ACC112 (cell line): ENCODE measurements around the gene PRDX2.
"Not testable (repeated sequence)": the region's sequence is repeated elsewhere in the genome, so short reads cannot be mapped to it uniquely, and the experiment has no call there.

Experiments used
- H2AFZ ChIP-seq: fragments of 200-600 bp; sonication (generic); one replicate; pipeline ENCODE4 v1.6.0; 2017; ENCODE audit warnings: antibody characterized with exemption, low read length; ENCODE audit not compliant: unreplicated experiment
- H3K27ac ChIP-seq: fragments of 200-600 bp; sonication (generic); 2 replicates; pipeline ENCODE4 v1.5.1; 2014; ENCODE audit warnings: low read depth, mild to moderate bottlenecking, antibody characterized with exemption, low read length, moderate library complexity
- H3K27me3 ChIP-seq: fragments of 200-600 bp; sonication (generic); 2 replicates; pipeline ENCODE4 v1.6.1; 2014; ENCODE audit warnings: mild to moderate bottlenecking, antibody characterized with exemption, low read length, moderate library complexity, mixed read lengths; ENCODE audit not compliant: insufficient read depth
- H3K36me3 ChIP-seq: fragments of 200-600 bp; sonication (generic); 2 replicates; pipeline ENCODE4 v1.6.1; 2016; ENCODE audit warnings: mild to moderate bottlenecking, antibody characterized with exemption, low read length, moderate library complexity, mixed read lengths; ENCODE audit not compliant: insufficient read depth
- H3K4me1 ChIP-seq: fragments of 200-600 bp; sonication (generic); one replicate; pipeline ENCODE4 v1.6.1; 2016; ENCODE audit warnings: low read length, mixed read lengths; ENCODE audit not compliant: insufficient read depth, unreplicated experiment, control insufficient read depth
- H3K4me3 ChIP-seq: fragments of 200-600 bp; sonication (generic); 2 replicates; pipeline ENCODE4 v1.5.1; 2014; ENCODE audit warnings: mild to moderate bottlenecking, low read depth, low read length
- H3K79me2 ChIP-seq: fragments of 200-600 bp; sonication (generic); one replicate; pipeline ENCODE4 v1.6.0; 2016; ENCODE audit warnings: low read length; ENCODE audit not compliant: control insufficient read depth, unreplicated experiment, insufficient read depth

The PRDX2 gene

DNA sequence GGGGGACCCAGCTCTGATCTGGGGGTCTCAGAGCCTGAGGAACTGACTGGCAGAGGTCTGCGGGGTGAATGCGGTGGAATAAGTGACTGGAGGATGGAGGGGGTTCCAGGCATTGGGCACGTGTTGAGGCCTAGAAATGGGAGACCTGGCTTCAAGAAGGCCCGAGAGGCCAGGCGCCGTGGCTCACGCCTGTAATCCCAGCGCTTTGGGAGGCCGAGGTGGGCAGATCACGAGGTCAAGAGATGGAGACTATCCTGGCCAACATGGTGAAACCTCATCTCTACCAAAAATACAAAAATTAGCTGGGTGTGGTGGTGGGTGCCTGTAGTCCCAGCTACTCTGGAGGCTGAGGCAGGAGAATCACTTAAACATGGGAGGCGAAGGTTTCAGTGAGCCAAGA lies 16.2 kb upstream of the PRDX2 start:
- H3K4me3 ChIP-seq, H2AFZ ChIP-seq, H3K36me3 ChIP-seq, H3K4me1 ChIP-seq, H3K79me2 ChIP-seq, H3K27me3 ChIP-seq, H3K27ac ChIP-seq: not testable (repeated sequence)

DNA sequence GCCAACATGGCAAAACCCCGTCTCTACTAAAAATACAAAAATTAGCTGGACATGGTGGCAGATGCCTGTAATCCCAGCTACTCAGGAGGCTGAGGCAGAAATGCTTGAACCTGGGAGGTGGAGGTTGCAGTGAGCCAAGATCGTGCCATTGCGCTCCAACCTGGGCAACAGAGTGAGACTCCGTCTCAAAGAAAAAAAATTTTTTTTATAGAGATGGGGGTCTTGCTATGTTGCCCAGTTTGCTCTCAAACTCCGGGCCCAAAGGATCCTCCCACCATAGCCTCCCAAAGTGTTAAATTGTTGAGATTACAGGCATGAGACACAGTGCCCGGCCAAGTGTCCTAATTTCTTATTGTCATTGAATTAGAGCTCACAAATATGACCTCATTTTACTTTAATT lies 15.6 kb upstream of the PRDX2 start:
- H3K4me1 ChIP-seq, H3K79me2 ChIP-seq, H3K27ac ChIP-seq, H3K4me3 ChIP-seq, H2AFZ ChIP-seq, H3K36me3 ChIP-seq, H3K27me3 ChIP-seq: not testable (repeated sequence)

GRCh38 chr19:12815088-12815487 lies 13.5 kb upstream of the PRDX2 start:
- Histone ChIP-seq H3K27ac (no peak overlapping the region), H3K4me1 (no peaks in the 10 kb centered on the region), H3K36me3 (no peaks in the 10 kb centered on the region), H3K79me2 (no peaks in the 10 kb centered on the region), H3K27me3 (no peaks in the 10 kb centered on the region), H3K4me3 (no peak overlapping the region), H2AFZ (no peak overlapping the region)

DNA sequence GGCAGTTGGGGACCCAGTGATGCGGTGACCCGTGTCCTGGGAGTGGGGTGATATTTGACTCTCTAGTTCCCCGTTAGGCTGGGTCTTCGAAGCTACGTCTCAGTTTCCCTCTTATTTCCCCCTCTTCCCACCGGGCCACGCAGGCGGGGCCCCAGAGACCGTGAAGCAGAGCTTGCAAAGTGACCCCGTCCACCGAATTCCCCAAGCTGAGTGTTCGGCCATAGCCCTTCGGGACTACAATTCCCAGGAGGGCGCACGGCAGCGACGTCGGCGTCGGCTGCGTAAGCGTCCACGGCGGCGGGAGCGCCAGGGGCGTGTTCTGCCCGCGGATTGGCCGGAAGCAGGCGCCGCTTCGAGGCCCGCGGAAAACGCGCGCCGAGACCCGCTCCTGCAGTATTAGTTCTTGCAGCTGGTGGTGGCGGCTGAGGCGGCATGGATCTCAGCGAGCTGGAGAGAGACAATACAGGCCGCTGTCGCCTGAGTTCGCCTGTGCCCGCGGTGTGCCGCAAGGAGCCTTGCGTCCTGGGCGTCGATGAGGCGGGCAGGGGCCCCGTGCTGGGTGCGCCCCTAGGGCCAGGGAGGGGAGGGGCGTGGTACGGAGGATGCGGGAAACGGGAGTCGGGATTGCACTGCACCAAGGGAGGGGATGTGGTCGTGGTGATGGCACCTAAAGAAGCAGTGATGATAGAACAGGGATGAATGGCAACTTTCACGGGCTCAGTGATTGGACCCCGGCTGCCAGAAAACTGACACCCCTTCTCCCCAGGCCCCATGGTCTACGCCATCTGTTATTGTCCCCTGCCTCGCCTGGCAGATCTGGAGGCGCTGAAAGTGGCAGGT lies 4.9 kb upstream of the PRDX2 start, which contains the start of gene RNASEH2A:
Gene RNASEH2A (plus strand): TSS at position 343 of the 840 bp plus-strand sequence. CDS start 90 bp downstream, at position 433.
- no peaks in the 10 kb centered on the region for H3K27me3 ChIP-seq
- peaks cover 2% of the 10 kb centered on the region for H3K4me1 ChIP-seq
- H2AFZ ChIP-seq: peak within 1 kb of the TSS; percentile 97
- peak within 1 kb of the TSS; percentile 98 for H3K4me3 ChIP-seq
- no peak within 1 kb of the TSS for H3K27ac ChIP-seq
- H3K79me2 ChIP-seq: peaks cover 7% of the 10 kb centered on the region
- no peaks in the 10 kb centered on the region for H3K36me3 ChIP-seq

GRCh38 chr19:12804051-12804450 lies 2.5 kb upstream of the PRDX2 start:
- Histone ChIP-seq H2AFZ (no peak overlapping the region), H3K4me3 (no peak overlapping the region), H3K4me1 (peaks cover 7% of the 10 kb centered on the region), H3K79me2 (peaks cover 19% of the 10 kb centered on the region), H3K27ac (no peak overlapping the region), H3K27me3 (no peaks in the 10 kb centered on the region), H3K36me3 (no peaks in the 10 kb centered on the region)

- Histone ChIP-seq H3K27me3 (no peaks in the 10 kb centered on the region), H3K27ac (no peak overlapping the region), H3K4me1 (peaks cover 7% of the 10 kb centered on the region), H3K79me2 (peaks cover 19% of the 10 kb centered on the region), H2AFZ (peak overlapping the region; percentile 87), H3K36me3 (no peaks in the 10 kb centered on the region), H3K4me3 (peak overlapping the region; percentile 98)
Measured at GRCh38 chr19:12802267-12803106, 887 bp upstream of the PRDX2 start.

DNA sequence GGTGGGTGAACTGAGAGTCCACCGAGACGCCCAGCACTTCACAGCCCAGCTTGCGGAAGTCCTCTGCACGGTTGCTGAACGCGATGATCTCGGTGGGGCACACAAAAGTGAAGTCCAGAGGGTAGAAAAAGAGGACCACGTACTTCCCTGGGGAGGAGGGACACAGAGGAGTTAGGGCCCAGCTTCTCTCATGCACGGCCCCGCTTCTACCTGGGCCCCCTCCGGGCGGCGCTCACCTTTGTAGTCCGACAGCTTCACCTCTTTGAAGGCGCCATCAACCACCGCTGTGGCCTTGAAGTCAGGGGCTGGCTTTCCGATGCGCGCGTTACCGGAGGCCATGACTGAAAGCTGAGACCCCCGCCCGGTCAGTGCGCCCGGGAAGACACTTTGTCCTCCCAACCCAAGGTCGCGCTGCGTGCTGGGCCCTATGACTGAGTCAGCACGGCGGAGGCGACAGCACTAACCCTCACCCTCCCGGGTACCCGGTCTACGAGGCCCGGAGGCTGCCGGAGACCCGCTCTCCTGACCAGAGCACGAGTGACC lies 606 bp downstream of the PRDX2 start:
- Histone ChIP-seq H2AFZ (peak overlapping the region; percentile 75), H3K4me1 (peaks cover 5% of the 10 kb centered on the region), H3K79me2 (peaks cover 14% of the 10 kb centered on the region), H3K27me3 (no peaks in the 10 kb centered on the region), H3K36me3 (no peaks in the 10 kb centered on the region), H3K4me3 (peak overlapping the region; percentile 98), H3K27ac (no peak overlapping the region)

DNA sequence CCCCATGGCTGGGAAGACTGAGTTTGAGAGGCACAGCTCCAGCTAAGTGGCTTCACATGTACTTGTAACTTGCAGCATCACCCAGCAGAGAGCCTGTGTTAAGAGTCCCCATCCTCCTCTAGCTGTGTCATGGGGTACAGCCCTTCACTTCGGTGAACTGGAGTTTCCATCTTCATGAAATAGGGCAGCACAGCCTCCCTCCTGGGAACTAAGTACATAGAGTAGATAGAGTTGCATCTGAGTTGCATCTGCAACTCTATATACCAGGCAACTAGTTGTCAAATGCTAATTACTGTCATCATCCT lies 1.2 kb downstream of the PRDX2 start:
- Histone ChIP-seq H2AFZ (no peak overlapping the region), H3K27ac (no peak overlapping the region), H3K4me1 (peaks cover 5% of the 10 kb centered on the region), H3K79me2 (peaks cover 14% of the 10 kb centered on the region), H3K27me3 (no peaks in the 10 kb centered on the region), H3K36me3 (no peaks in the 10 kb centered on the region), H3K4me3 (peak overlapping the region; percentile 98)

DNA sequence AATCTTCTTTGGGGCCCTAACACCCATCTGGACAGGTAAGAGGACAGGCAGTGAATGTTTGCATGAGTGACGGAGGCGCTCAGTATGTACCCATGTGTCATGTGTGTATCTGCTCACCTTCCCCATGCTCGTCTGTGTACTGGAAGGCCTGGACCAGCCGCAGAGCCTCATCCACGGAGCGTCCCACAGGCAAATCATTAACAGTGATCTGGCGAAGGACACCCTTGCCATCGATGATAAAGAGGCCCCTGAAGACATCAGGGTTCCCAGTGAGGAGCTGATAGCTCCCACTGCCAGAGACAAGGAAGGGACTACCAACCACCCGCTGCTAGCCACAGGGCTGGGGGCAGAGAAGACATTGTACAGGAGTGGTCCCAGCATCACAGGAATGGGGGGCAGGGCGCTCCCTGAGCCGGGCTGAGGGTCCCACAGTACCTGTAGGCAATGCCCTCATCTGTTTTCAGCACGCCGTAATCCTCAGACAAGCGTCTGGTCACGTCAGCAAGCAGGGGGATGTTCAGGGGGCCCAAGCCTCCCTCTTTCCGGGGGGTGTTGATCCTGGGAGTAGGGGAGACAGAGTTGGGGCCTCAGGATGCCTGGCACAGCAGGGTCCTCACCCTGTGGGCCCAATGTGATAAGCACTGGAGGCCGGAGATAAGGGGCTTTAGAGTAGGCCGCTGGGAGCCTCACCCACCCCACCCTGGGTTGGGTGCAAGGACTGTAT lies 1.7 kb downstream of the PRDX2 start:
- Histone ChIP-seq H3K27ac (no peak overlapping the region), H3K79me2 (peaks cover 14% of the 10 kb centered on the region), H3K4me3 (no peak overlapping the region; the same call in 1 of the 2 replicates), H2AFZ (no peak overlapping the region), H3K4me1 (peaks cover 5% of the 10 kb centered on the region), H3K27me3 (no peaks in the 10 kb centered on the region), H3K36me3 (no peaks in the 10 kb centered on the region)

- H3K27ac ChIP-seq, H2AFZ ChIP-seq, H3K36me3 ChIP-seq, H3K27me3 ChIP-seq, H3K4me1 ChIP-seq, H3K4me3 ChIP-seq: not testable (repeated sequence)
- H3K79me2 ChIP-seq: peaks cover 20% of the 10 kb centered on the region
Measured at GRCh38 chr19:12797607-12798006, 4.0 kb downstream of the PRDX2 start.
